GM19452 (cell line): ENCODE data around the gene ARAP3.
"Not testable (repeated sequence)": the region's sequence is repeated elsewhere in the genome, so short reads cannot be mapped to it uniquely, and the experiment has no call there.

Source experiments
- ATAC-seq: cut with Tn5 transposase; IDR thresholded peaks from one replicate; pipeline ENCODE4 v1.9.1; 2021; ENCODE audit not compliant: unreplicated experiment

ARAP3 gene

DNA sequence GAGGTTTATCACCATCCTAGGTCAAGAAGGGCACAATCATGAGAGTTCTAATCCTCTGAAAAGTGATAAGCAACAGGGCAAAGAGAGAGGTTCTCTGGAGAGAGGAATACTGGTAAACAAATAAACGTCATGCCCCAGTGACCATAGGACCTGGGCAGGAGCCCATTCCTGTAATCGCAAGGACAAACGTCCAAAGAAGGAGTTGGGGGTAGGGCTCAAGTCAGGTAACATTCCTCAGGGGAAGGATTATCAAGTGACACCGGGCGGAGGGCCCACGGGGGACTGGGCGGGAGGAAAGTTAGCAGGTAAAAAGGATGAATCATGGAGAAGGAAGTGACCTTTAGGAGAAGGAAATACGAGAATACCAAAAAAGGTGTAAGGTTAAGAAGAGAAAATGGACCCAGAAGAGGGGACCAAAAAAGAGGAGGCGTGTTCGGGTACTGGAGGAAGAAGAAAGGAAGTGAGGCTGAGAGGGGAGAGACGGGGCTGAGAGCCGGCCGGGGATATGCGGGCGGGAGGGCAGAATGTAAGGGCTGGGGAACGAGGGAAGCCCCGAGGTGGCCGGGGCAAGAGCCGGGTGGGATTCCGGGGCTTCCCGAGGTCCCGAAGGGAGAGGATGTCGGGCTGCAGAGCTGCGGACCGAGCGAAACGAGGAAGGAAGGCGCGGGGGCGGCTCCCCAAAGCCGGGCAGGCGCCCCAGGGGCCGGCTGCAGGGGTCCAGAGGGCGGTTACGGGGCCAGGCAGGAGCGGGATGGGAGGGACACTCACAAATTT is 63.8 kb downstream of the ARAP3 start:
- peak; percentile 31 for ATAC-seq

DNA sequence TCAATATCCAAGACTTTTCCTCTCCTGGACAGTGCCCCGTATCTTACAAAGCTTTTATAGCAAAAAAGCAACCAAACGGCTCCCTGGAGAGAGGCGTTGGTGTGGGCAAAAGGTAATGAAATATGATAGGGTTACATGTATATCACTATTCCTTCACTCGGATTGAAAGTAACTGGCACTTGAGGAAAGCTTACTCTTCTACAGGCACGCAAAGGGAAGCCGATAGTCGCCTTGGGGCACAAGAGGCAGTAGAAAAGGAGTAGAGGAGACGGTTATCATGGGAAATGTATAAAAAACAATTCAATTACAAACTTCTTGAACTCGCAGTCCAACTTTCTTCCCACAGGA is 64.4 kb downstream of the ARAP3 start:
- ATAC-seq = no peak

DNA sequence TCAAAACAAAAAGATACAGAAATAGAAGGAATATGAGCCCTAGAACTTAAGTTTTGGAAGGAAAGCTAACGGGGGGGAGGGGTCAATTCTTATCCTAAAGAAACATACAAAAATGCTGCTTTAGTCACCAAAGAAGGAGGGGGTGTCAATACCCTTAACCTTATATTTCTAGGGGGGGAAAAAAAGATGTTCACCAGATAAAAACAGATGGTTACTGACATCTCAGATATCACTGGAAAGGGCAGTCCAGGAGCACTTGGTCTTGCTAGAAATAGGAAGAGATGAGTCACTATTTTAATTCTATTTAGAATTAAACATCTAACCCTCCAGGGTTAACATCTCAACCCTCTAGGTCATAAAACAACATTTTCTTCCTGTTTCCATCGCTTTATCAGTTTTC is 64.9 kb downstream of the ARAP3 start:
- no peak for ATAC-seq

DNA sequence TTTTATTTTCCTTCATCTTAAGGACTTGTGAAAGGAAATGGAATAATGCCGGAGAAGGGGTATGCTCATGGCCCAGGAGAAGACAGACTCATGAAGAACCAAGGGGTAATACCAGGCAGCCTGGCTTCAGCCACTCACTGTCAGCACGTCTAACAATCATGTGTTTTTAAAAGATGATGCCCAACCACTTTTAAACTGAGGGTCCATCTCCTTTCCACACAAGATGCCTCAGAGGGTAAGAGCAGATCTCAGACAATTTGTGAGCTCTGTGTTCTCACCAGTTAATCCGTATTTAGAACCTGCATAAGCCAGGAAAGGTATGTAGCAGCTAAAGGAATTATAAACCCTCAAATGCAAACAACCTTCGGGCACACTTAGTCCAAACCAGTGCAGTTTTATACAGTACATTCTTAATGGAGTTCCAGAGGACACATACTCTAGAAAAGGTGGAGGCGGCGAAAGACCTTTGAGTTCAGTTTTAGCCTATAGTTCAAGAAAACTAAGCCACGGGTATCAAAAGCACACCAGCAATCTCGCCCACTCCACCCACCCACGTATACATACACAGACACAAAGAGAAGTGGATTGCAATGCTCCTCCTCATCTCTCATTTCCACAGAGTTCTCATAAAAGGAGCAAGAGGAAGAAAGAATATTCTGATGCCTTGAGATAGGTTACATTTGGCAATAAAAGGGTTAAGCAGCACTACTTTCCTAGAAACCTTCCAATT is 65.9 kb downstream of the ARAP3 start:
- ATAC-seq = no peak

DNA sequence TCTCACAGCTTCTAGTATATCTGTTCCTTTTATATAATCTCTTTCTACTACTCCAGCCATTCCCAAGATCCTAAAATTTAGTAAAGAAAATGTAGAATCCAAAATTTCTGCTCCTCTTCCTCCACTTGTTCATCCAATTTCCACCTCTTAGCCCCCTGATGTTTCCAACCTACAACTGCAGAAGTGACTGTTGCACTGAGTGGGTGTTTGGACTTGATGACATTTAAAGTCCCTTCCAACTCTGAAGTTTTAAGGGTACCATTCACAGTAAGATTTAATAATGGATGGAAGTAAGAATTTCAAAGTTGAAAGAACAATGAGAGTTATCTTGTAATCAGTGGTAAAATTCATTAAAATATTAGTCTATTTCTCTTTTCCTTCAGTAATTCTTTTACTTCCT is 68.7 kb downstream of the ARAP3 start:
- no peak for ATAC-seq

DNA sequence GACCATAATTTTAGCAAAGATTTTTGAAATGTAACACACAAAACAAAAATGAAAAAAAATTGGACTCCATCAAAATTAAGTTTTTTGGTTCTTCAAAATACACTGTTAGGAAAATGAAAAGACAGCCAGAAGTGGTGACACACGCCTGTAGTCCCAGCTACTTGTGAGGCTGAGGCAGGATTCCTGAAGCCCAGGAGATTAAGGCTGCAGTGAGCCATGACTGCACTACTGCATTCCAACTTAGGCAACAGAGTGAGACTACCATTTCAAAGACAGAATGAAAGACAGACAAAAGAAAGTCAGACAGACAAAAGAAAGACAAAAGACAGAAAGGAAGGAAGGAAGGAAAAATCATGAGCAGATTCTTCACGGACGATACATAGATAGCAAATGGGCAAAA is 70.7 kb downstream of the ARAP3 start:
- no peak for ATAC-seq

DNA sequence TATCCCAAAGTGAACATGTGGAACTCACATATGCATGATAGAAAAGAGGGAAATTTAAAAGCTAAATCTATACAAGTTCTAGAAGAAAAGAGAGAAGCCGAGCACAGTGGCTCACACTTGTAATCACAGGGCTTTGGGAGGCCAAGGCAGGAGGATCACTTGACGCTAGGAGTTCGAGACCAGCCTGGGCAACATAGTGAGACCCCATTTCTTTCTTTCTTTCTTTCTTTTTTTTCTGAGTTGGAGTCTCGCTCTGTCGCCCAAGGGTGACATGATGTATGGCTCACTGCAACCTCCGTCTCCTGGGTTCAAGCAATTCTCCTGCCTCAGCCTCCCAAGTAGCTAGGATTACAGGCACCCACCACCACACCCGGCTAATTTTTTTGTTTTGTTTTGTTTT is 72.1 kb downstream of the ARAP3 start:
- not testable (repeated sequence) for ATAC-seq

DNA sequence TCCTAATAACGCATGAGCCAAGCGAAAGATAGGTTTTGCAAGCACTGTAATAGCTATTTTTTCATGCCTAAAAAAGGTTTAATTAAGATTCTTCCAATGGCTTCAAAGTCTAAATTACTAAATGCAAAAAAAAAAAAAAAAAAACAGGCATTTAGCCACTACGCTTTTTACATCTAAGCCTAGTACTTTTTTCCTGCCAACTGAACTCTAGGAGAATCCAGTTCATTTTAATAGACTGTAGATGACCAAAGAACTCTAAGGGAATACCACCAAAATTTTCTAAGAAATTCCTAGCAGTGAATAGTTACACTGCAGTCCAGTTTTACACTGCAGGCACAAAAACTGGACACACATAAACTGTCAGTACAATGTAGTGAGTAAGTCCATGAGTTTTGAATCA is 73.0 kb downstream of the ARAP3 start:
- no peak for ATAC-seq

DNA sequence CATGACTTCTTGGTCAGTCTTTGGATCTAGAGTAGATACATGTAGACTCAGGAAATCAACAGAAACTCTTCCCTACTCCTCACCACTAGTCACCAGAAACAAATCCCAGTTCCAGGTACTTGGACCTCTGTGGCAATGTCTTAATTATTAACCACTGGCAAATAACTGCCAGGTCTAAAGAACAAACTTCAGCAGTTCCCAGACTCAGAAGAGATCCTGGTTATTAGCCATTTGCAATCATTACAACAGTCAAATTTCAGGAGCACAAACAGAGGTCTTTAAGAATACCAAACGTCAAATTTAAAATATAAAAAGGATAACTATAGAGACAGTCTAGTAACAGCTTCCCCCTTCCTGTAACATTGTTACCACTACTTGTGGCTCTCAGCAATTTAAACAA is 73.5 kb downstream of the ARAP3 start:
- no peak for ATAC-seq

DNA sequence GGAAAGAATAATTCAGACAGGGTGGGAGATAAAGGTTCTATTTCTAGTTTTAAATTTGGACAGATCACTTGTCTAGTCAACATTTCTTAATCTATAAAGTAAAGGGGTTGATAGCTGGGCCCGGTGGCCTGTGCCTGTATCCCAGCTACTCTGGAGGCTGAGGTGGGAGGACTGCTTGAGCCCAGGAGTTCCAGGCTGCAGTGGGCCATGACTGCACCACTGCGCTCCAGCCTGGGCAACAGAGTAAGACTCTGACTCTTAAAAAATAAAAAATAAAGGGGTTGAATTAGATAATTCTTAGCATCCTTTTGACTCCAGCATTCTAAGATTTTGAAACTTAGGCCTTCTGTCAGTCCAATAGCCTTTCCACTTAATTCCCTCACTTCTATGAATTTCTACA is 74.0 kb downstream of the ARAP3 start:
- ATAC-seq = no peak

DNA sequence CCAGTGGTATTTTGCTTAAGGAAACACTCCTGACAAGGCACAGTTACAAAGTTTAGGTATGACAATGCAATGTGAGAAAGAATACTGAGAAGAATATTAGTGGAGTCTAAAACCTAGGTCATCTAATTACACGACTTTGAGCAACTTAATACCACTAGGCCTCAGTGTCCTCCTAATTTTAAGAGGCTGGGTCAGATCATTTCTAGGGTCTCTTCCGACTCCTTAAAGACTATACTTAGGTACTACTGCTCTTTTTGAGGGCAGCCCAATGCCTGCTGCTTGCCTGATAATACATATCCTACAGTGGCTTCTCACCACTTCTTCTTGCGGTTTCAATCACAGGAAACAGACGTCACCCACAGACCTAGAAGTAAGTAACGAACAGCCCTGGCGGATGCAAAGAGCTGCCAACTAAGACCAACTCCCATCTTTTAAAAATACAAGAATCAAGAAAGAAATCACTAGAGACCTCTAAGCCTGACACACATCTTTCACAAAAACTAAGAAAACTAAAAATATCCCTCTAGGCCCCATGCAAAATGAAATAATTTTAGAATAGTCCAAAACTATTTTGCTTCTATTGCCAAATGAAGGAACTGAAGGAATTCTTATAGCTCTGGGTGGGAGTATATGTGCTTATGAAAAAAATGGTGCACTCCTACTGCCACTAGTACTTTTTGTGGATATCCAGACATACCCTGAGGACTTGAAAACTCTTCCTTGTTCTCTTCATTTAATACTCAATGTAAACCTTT is 76.3 kb downstream of the ARAP3 start:
- ATAC-seq = peak; percentile 97

DNA sequence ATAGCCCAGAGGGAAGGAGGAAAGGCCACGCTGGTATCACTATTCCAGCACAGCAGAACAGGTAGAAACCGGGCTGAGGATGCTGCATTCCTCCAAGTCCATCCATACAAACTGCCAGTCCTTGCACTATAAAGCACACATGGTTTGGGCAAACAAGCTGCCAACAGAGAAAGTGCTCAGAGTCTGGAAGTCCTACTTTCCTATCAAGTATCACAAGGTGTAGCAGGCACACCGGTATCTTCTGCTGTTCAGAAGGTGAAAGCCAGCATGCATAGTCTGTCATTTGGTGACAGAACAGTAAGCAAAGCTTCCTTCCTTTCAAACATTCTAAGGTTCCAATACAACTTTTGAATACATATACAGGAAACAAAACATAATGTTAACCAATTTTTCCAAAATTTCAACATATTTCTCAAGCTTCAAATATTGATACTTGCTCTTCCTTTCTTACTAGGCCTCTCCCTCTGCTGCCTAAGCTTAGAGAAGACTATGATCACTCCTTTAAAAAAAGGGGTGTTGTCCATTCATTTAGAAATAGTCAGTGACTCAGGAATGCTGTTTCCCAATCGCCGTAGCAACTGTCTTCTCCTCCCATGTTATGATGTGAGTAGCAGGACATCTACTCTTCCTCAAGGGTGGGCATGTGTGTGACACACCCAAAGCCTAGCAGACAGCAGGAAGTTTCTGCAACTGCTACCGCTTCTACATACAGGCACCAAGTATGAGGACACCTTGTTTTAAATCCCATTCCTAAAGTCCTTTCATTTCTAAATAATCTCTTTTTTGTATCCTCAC is 77.9 kb downstream of the ARAP3 start:
- no peak for ATAC-seq
